ENCODE measurements around the gene ARHGAP19.

Gene ARHGAP19

GRCh38 chr10:97332591-97333350, 40.3 kb upstream of the ARHGAP19 start:
- peak; percentile 81 for DNase-seq (ENCODE audit: low spot score)
- ChIA-PET CTCF (interaction anchor here (0.5 to 2.6 kb wide), 12 partner anchors 13 to 897 kb away, joined by 3 to 9 read pairs (median 4); no protein-coding TSS in a partner anchor), POLR2A (ENCODE audit: low non-redundant PET) (interaction anchor here (0.9 to 1.6 kb wide), 2 partner anchors 13 to 26 kb away, joined by 3 to 10 read pairs; no protein-coding TSS in a partner anchor)
- peak overlapping the region; percentile 93 for H3K27ac ChIP-seq
- peak; percentile 49; the same call in 1 of the 2 replicates for TF ChIP-seq CTCF (conservative IDR thresholded peaks at IDR 0.05; ENCODE audit: low read depth)

- H3K27ac ChIP-seq: peak overlapping the region; percentile 93
- no peak for DNase-seq (ENCODE audit: low spot score)
- ChIA-PET POLR2A (ENCODE audit: low non-redundant PET) (interaction anchor here (0.7 kb wide), 1 partner anchor 120 kb away, joined by 3 read pairs; no protein-coding TSS in a partner anchor), CTCF (interaction anchor here (0.6 to 2.6 kb wide), 6 partner anchors 12 to 78 kb away, joined by 3 to 9 read pairs (median 4); no protein-coding TSS in a partner anchor)
- no peak for TF ChIP-seq CTCF (conservative IDR thresholded peaks at IDR 0.05; ENCODE audit: low read depth)
These were observed 38.8 kb upstream of the ARHGAP19 start for GRCh38 chr10:97331153-97331703.

- no peak for DNase-seq (ENCODE audit: low spot score)
- ChIA-PET POLR2A (ENCODE audit: low non-redundant PET) (no interaction called here), CTCF (no interaction called here)
- no peak overlapping the region for H3K27ac ChIP-seq
- TF ChIP-seq CTCF (conservative IDR thresholded peaks at IDR 0.05; ENCODE audit: low read depth): no peak
These were observed 37.3 kb upstream of the ARHGAP19 start for GRCh38 chr10:97329766-97330165.

GRCh38 chr10:97328646-97329453, 36.4 kb upstream of the ARHGAP19 start:
- CTCF ChIA-PET: interaction anchor here (0.5 kb wide), 1 partner anchor 16 kb away, joined by 3 read pairs; no protein-coding TSS in a partner anchor
- no peak overlapping the region for H3K27ac ChIP-seq
- POLR2A ChIA-PET (ENCODE audit: low non-redundant PET): interaction anchor here (0.5 to 0.6 kb wide), 2 partner anchors 20 to 84 kb away, joined by 3 to 5 read pairs; no protein-coding TSS in a partner anchor
- TF ChIP-seq CTCF (conservative IDR thresholded peaks at IDR 0.05; ENCODE audit: low read depth): no peak
- DNase-seq (ENCODE audit: low spot score): no peak

- H3K27ac ChIP-seq: no peak overlapping the region
- DNase-seq (ENCODE audit: low spot score): no peak
- ChIA-PET CTCF (interaction anchor here (0.5 kb wide), 1 partner anchor 20 kb away, joined by 3 read pairs; no protein-coding TSS in a partner anchor), POLR2A (ENCODE audit: low non-redundant PET) (no interaction called here)
- no peak for TF ChIP-seq CTCF (conservative IDR thresholded peaks at IDR 0.05; ENCODE audit: low read depth)
These were observed 35.2 kb upstream of the ARHGAP19 start for GRCh38 chr10:97327348-97328294.

Data from RWPE1 (cell line).